DMS 273 (cell line): ENCODE data around the gene TXNDC11.

Experiments
- DNase-seq: peaks from one replicate; lab custom pipeline; 2025; ENCODE audit not compliant: unreplicated experiment; lab: John Stamatoyannopoulos, UW

Gene TXNDC11

GRCh38 chr16:11633113-11633512 lies 109.5 kb downstream of the TXNDC11 start:
- DNase-seq = no peak

- DNase-seq = no peak
Observed at GRCh38 chr16:11632455-11632939, 110.2 kb downstream of the TXNDC11 start.

GRCh38 chr16:11631214-11631613 lies 111.4 kb downstream of the TXNDC11 start:
- no peak for DNase-seq

GRCh38 chr16:11630768-11631056 lies 111.9 kb downstream of the TXNDC11 start:
- no peak for DNase-seq

GRCh38 chr16:11630046-11630767 lies 112.5 kb downstream of the TXNDC11 start:
- DNase-seq = no peak
